ENCODE results near the gene RPS26.
"Not testable (repeated sequence)": the region's sequence is repeated elsewhere in the genome, so short reads cannot be mapped to it uniquely, and the experiment has no call there.

The RPS26 gene

DNA sequence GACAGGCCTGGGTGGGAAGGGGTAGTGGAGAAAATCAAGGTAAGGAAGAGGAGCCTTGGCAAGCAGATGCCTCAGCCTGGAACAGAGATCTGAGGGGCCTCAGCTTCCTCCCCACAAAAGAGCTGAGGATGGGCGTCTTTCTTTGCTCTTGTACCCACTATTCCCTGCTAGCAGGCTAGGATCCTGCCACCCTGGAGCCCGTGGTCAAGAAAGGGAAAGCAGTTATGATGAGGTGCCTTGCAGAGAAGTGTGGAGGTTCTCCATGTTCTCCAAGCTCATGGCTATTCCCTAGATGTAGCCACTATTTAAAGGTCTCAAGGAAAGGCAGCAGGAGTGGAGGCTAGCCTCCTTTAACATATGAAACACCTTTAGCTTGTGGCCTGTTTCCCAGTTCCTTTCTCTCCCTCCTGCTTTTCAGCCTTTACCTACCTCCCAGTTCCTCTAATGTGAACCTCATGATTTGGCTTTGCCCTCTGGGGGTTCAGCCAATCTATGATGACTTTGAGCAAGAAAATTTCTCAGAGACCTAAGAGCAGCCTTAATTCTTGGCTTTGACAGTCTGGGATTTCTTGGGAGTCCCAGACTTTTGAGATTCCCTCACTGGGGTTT is 19.7 kb upstream of the RPS26 start:
- DNase-seq (ENCODE audit: low spot score), result no peak

DNA sequence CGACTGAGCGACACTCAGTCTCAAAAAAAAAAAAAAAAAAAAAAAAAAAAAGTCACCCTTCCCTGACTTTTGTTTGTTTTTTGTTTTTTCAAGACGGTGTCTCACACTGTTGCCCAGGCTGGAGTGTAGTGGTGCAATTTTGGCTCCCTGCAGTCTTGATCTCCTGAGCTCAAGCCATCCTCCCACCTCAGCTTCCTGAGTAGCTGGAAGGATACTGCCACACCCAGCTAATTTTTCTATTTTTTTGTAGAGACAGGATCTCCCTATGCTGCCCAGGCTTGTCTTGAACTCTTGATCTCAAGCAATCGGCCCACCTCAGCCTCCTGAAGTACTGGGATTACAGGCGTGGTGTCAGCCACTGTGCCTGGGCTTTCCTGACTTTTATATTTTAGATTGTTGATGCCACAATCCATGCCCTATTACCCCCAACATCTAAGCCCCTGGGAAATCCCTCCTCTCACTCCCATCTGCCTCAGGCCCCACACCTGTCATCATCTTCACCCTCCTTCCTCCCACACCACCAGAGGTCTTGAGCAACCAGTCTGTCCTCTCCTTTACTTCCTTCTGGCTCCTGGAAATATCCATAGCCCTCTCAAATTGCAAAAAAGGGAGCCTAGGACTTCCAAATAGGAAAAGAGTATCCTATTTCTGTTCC is 13.1 kb upstream of the RPS26 start:
- DNase-seq (ENCODE audit: low spot score), result no peak

GRCh38 chr12:56029166-56029519 is 12.6 kb upstream of the RPS26 start:
- no peak for DNase-seq (ENCODE audit: low spot score)

DNA sequence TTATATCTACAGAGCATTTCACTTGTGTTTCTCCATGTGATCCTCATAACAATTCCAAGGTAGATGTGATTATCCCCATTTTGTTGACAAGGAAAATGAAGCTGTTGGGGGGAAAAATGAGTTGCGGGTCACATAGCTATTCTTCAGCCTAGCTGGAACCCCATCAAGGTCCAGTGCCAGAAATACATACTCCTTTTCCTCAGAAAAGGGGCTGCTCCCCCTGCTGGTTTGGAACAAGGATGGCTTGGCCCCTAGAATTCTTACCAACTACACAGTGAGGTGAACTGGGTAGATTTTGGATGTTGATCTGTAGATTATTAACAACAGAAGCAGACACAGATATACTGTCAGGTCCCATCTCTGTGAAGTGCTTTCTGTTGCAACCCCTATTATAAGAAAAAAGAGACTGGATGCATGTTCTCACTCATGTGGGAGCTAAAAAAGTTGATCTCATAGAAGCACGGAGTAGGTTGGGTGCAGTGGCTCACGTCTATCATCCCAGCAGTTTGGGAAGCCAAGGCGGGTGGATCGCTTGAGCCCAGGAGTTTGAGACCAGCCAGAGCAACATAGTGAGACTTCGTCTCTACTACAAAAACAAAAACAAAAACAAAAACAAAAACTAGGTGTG is 11.9 kb upstream of the RPS26 start:
- peak; percentile 67 for DNase-seq (ENCODE audit: low spot score)

- no peak for DNase-seq (ENCODE audit: low spot score)
These were observed 9.7 kb upstream of the RPS26 start for GRCh38 chr12:56031987-56032386.

DNA sequence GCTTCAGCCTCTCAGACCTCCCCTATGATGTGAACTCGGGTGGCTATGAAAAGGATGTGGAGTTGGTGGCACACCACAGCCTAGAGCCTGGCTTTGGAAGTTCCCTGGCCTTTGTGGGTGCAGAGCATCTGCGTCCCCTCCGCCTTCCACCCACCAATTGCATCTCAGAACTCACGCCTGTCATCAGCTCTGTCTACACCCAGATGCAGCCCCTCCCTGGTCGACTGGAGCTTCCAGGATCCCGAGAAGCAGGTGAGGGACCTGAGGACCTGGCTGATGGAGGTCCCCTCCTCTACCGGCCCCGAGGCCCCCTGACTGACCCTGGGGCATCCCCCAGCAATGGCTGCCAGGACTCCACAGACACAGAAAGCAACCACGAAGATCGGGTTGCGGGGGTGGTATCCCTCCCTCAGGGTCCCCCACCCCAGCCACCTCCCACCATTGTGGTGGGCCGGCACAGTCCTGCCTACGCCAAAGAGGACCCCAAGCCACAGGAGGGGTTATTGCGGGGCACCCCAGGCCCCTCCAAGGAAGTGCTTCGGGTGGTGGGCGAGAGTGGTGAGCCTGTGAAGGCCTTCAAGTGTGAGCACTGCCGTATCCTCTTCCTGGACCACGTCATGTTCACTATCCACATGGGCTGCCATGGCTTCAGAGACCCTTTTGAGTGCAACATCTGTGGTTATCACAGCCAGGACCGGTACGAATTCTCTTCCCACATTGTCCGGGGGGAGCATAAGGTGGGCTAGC is 7.0 kb upstream of the RPS26 start:
- no peak for DNase-seq (ENCODE audit: low spot score)

DNA sequence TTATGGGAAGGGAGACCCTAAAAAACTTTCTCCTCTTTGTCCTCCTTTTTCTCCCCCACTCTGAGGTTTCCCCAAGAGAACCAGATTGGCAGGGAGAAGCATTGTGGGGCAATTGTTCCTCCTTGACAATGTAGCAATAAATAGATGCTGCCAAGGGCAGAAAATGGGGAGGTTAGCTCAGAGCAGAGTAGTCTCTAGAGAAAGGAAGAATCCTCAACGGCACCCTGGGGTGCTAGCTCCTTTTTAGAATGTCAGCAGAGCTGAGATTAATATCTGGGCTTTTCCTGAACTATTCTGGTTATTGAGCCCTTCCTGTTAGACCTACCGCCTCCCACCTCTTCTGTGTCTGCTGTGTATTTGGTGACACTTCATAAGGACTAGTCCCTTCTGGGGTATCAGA is 4.6 kb upstream of the RPS26 start:
- no peak for DNase-seq (ENCODE audit: low spot score)

GRCh38 chr12:56038022-56038655 is 3.6 kb upstream of the RPS26 start:
- DNase-seq (ENCODE audit: low spot score), result no peak

GRCh38 chr12:56040151-56040550 is 1.6 kb upstream of the RPS26 start:
- DNase-seq (ENCODE audit: low spot score), result no peak

GRCh38 chr12:56040963-56041551 is 661 bp upstream of the RPS26 start:
- DNase-seq (ENCODE audit: low spot score), result no peak

DNA sequence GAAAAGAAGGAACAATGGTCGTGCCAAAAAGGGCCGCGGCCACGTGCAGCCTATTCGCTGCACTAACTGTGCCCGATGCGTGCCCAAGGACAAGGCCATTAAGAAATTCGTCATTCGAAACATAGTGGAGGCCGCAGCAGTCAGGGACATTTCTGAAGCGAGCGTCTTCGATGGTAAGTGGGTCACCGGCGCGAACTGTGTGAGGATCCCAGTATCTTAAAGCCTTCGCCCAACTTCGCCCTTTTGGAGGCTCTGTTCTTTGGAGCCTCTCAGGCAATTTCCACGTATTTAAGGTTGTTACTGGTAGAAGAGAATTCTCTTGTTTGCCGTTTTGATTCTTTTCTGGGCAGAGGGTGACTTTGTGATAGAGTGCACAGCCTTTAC is 704 bp downstream of the RPS26 start:
- not testable (repeated sequence) for DNase-seq (ENCODE audit: low spot score)

GRCh38 chr12:56042843-56043242 is 1.1 kb downstream of the RPS26 start:
- no peak for DNase-seq (ENCODE audit: low spot score)

GRCh38 chr12:56046027-56046780 is 4.5 kb downstream of the RPS26 start:
- no peak for DNase-seq (ENCODE audit: low spot score)

GRCh38 chr12:56053407-56053893 is 11.7 kb downstream of the RPS26 start:
- no peak for DNase-seq (ENCODE audit: low spot score)

DNA sequence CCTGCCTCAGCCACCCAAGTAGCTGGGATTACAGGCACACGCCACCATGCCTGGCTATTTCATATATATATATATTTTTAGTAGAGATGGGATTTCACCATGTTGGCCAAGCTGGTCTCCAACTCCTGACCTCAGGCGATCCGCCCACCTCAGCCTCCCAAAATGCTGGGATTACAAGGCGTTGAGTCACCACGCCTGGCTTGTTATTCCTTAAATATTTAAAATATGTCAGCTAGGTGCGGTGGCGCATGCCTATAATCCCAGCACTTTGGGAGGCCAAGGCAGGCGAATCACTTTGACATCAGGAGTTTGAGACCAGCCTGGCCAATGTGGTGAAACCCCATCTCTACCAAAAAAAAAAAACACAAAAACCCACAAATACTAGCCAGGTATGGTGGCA is 18.2 kb downstream of the RPS26 start:
- not testable (repeated sequence) for DNase-seq (ENCODE audit: low spot score)

DNA sequence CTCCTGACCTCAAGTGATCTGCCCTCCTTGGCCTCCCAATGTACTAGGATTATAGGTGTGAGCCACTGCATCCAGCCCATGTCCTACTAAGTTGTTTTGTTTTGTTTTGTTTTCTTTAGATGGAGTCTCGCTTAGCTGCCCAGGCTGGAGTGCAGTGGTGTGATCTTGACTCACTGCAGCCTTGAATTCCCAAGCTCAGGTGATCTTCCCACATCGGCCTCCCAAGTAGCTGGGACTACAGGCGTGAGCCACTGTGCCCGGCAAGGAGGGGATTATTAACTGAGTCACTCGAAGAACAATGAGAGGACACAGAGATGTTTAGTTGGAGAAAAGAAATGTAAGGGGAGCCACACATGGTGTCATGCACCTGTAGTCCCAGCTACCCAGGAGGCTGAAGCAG is 20.3 kb downstream of the RPS26 start:
- DNase-seq (ENCODE audit: low spot score), result no peak

- DNase-seq (ENCODE audit: low spot score), result no peak
These were observed 21.3 kb downstream of the RPS26 start for GRCh38 chr12:56062996-56063395.

- DNase-seq (ENCODE audit: low spot score), result no peak
These were observed 29.9 kb downstream of the RPS26 start for GRCh38 chr12:56071648-56072047.

DNA sequence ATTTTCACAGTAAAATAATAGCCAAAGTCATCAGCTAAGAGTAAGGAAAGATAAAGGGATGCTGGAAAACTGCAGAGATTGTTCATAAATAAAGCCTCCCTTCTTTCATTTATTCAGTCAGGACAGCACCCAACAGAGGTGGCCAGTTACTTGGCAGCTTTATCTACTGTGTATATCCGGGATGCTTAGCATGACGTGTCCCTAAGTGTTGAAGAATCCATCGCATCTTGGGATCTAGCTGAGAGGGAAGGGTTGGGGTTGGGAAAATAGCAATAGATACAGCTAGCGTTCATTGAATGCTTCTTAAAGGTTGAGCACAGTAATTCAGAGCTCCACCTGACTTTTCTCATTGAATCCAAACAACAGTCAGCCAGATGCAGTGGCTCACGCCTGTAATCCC is 32.7 kb downstream of the RPS26 start:
- DNase-seq (ENCODE audit: low spot score), result no peak

DNA sequence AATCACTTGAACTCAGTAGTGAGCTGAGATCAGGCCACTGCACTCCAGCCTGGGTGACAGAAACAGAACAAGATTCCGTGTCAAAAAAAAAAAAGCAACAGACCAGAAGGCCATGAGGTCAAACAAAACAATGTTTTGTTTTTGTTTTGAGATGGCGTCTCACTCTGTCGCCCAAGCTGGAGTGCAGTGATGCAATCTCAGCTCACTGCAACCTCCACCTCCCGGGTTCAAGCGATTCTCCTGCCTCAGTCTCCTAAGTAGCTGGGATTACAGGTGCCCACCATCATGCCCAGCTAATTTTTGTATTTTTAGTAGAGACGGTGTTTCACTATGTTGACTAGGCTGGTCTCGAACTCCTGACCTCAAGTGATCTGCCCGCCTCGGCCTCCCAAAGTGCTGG is 36.2 kb downstream of the RPS26 start:
- not testable (repeated sequence) for DNase-seq (ENCODE audit: low spot score)

DNA sequence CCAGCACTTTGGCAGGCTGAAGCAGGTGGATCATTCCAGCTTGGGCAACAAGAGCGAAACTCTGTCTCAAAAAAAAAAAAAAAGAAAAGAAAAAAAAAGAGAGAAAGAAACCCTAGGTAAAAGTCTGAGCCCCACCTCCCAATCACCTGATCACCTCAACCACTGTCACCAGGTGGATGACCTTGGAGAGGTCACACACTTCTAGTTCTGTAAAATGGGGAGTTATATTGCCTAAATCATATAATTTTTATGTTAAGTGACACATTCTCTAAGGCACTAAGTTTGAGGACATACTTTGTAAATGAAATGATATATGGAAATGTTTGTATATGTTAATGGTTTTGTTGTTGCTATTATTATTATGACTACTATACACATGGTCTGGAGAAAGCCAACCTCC is 36.7 kb downstream of the RPS26 start:
- DNase-seq (ENCODE audit: low spot score), result no peak
